ENCODE data around the gene NHLRC4.

NHLRC4 gene

GRCh38 chr16:561413-561794 is 5.4 kb upstream of the NHLRC4 start:
- H3K27ac ChIP-seq, result no peak overlapping the region
- no peak overlapping the region for H3K4me2 ChIP-seq
- H3K27me3 ChIP-seq (ENCODE audit: insufficient read depth, low read depth), result peaks cover 36% of the 10 kb centered on the region
- no peak for TF ChIP-seq CTCF (conservative IDR thresholded peaks at IDR 0.05; ENCODE audit: low read depth, low read length)
- no peaks in the 10 kb centered on the region for H3K79me2 ChIP-seq (ENCODE audit: insufficient read depth, low read depth)
- H4K20me1 ChIP-seq (ENCODE audit: insufficient read depth), result no peaks in the 10 kb centered on the region
- no peak overlapping the region for H3K4me3 ChIP-seq (IDR thresholded peaks at IDR 0.05; ENCODE audit: insufficient read depth, low read depth, low read length)
- no peak overlapping the region for H2AFZ ChIP-seq (ENCODE audit: low read depth)
- peaks cover 6% of the 10 kb centered on the region for H3K4me1 ChIP-seq (ENCODE audit: low read depth, poor library complexity, severe bottlenecking)
- H3K36me3 ChIP-seq (ENCODE audit: insufficient read depth), result no peaks in the 10 kb centered on the region
- no peak overlapping the region for H3K9ac ChIP-seq

- Histone ChIP-seq H3K4me2 (no peak overlapping the region), H3K27ac (no peak overlapping the region), H2AFZ (ENCODE audit: low read depth) (no peak overlapping the region), H3K79me2 (ENCODE audit: insufficient read depth, low read depth) (no peaks in the 10 kb centered on the region), H3K4me3 (IDR thresholded peaks at IDR 0.05; ENCODE audit: insufficient read depth, low read depth, low read length) (no peak overlapping the region), H4K20me1 (ENCODE audit: insufficient read depth) (no peaks in the 10 kb centered on the region), H3K27me3 (ENCODE audit: insufficient read depth, low read depth) (peaks cover 34% of the 10 kb centered on the region), H3K9ac (no peak overlapping the region), H3K4me1 (ENCODE audit: low read depth, poor library complexity, severe bottlenecking) (peaks cover 14% of the 10 kb centered on the region), H3K36me3 (ENCODE audit: insufficient read depth) (no peaks in the 10 kb centered on the region)
- TF ChIP-seq CTCF (conservative IDR thresholded peaks at IDR 0.05; ENCODE audit: low read depth, low read length), result no peak
Measured at GRCh38 chr16:561957-562938, 4.6 kb upstream of the NHLRC4 start.

- Histone ChIP-seq H3K9ac (no peak overlapping the region), H3K36me3 (ENCODE audit: insufficient read depth) (no peaks in the 10 kb centered on the region), H3K27ac (no peak overlapping the region), H2AFZ (ENCODE audit: low read depth) (no peak overlapping the region), H3K79me2 (ENCODE audit: insufficient read depth, low read depth) (no peaks in the 10 kb centered on the region), H4K20me1 (ENCODE audit: insufficient read depth) (no peaks in the 10 kb centered on the region), H3K4me2 (no peak overlapping the region), H3K27me3 (ENCODE audit: insufficient read depth, low read depth) (peaks cover 26% of the 10 kb centered on the region), H3K4me3 (IDR thresholded peaks at IDR 0.05; ENCODE audit: insufficient read depth, low read depth, low read length) (no peak overlapping the region), H3K4me1 (ENCODE audit: low read depth, poor library complexity, severe bottlenecking) (peaks cover 21% of the 10 kb centered on the region)
- TF ChIP-seq CTCF (conservative IDR thresholded peaks at IDR 0.05; ENCODE audit: low read depth, low read length), result no peak
Measured at GRCh38 chr16:563072-563644, 3.6 kb upstream of the NHLRC4 start.

- H3K36me3 ChIP-seq (ENCODE audit: insufficient read depth), result no peaks in the 10 kb centered on the region
- H2AFZ ChIP-seq (ENCODE audit: low read depth), result no peak overlapping the region
- peaks cover 13% of the 10 kb centered on the region; the same call in 1 of the 2 replicates for H3K27me3 ChIP-seq (ENCODE audit: insufficient read depth, low read depth)
- no peak overlapping the region for H3K9ac ChIP-seq
- H3K79me2 ChIP-seq (ENCODE audit: insufficient read depth, low read depth), result no peaks in the 10 kb centered on the region
- H3K27ac ChIP-seq, result no peak overlapping the region
- no peaks in the 10 kb centered on the region for H4K20me1 ChIP-seq (ENCODE audit: insufficient read depth)
- no peak overlapping the region for H3K4me3 ChIP-seq (IDR thresholded peaks at IDR 0.05; ENCODE audit: insufficient read depth, low read depth, low read length)
- peaks cover 30% of the 10 kb centered on the region for H3K4me1 ChIP-seq (ENCODE audit: low read depth, poor library complexity, severe bottlenecking)
- H3K4me2 ChIP-seq, result no peak overlapping the region
- TF ChIP-seq CTCF (conservative IDR thresholded peaks at IDR 0.05; ENCODE audit: low read depth, low read length), result no peak
Measured at GRCh38 chr16:564690-565418, 2.0 kb upstream of the NHLRC4 start.
